ENCODE data around the gene IGF2R. TPM values are rescaled to one million over a fixed set of nuclear protein-coding genes. Genes with fewer than 3 reads are reported as not detected.

Gene IGF2R
- total and polyA plus RNA-seq, 2 experiments from 2014 or later = 61.2 to 132 TPM

GRCh38 chr6:160067564-160067963 is 98.7 kb downstream of the IGF2R start:
- no peaks in the 10 kb centered on the region for H3K4me1 ChIP-seq (ENCODE audit: insufficient read depth)
- H3K9me3 ChIP-seq (ENCODE audit: low read depth) = no peaks in the 10 kb centered on the region
- no peak overlapping the region for H3K4me3 ChIP-seq
- H3K4me2 ChIP-seq = no peak overlapping the region
- no peak overlapping the region for H3K27ac ChIP-seq
- H2AFZ ChIP-seq = no peak overlapping the region
- DNase-seq (ENCODE audit: low spot score) = no peak
- TF ChIP-seq EZH2phosphoT487 (IDR thresholded peaks at IDR 0.05; ENCODE audit: low read depth, severe bottlenecking, unreplicated experiment) = no peak
- no peak for TF ChIP-seq CTCF (IDR thresholded peaks at IDR 0.05; ENCODE audit: poor library complexity)
- no peak for TF ChIP-seq EZH2 (IDR thresholded peaks at IDR 0.05; ENCODE audit: borderline replicate concordance)
- H3K36me3 ChIP-seq (replicated peaks; ENCODE audit: insufficient read depth, low read depth) = peaks cover 7% of the 10 kb centered on the region
- no peaks in the 10 kb centered on the region for H3K79me2 ChIP-seq
- WGBS (ENCODE audit: low lambda C conversion rate, missing lambda C conversion rate) = 96% methylated on average over 10 of the region's 10 CpGs
- H3K27me3 ChIP-seq = no peaks in the 10 kb centered on the region
- no peaks in the 10 kb centered on the region for H3K9me2 ChIP-seq (replicated peaks; ENCODE audit: insufficient read depth)
- no peaks in the 10 kb centered on the region for H4K20me1 ChIP-seq (ENCODE audit: insufficient read depth, poor library complexity, severe bottlenecking)

- peaks cover 7% of the 10 kb centered on the region for H3K36me3 ChIP-seq (replicated peaks; ENCODE audit: insufficient read depth, low read depth)
- H3K4me2 ChIP-seq = no peak overlapping the region
- H2AFZ ChIP-seq = no peak overlapping the region
- no peak overlapping the region for H3K27ac ChIP-seq
- no peak for DNase-seq (ENCODE audit: low spot score)
- H3K27me3 ChIP-seq = no peaks in the 10 kb centered on the region
- no peak overlapping the region for H3K4me3 ChIP-seq
- 94% methylated on average over 7 of the region's 7 CpGs for WGBS (ENCODE audit: low lambda C conversion rate, missing lambda C conversion rate)
- TF ChIP-seq EZH2phosphoT487 (IDR thresholded peaks at IDR 0.05; ENCODE audit: low read depth, severe bottlenecking, unreplicated experiment) (no peak), CTCF (IDR thresholded peaks at IDR 0.05; ENCODE audit: poor library complexity) (no peak), EZH2 (IDR thresholded peaks at IDR 0.05; ENCODE audit: borderline replicate concordance) (no peak)
- no peaks in the 10 kb centered on the region for H3K4me1 ChIP-seq (ENCODE audit: insufficient read depth)
- no peaks in the 10 kb centered on the region for H3K79me2 ChIP-seq
- H3K9me2 ChIP-seq (replicated peaks; ENCODE audit: insufficient read depth) = no peaks in the 10 kb centered on the region
- no peaks in the 10 kb centered on the region for H3K9me3 ChIP-seq (ENCODE audit: low read depth)
- no peaks in the 10 kb centered on the region for H4K20me1 ChIP-seq (ENCODE audit: insufficient read depth, poor library complexity, severe bottlenecking)
Observed at GRCh38 chr6:160068346-160068745, 99.5 kb downstream of the IGF2R start.

- no peak for TF ChIP-seq EZH2phosphoT487 (IDR thresholded peaks at IDR 0.05; ENCODE audit: low read depth, severe bottlenecking, unreplicated experiment)
- no peak for TF ChIP-seq EZH2 (IDR thresholded peaks at IDR 0.05; ENCODE audit: borderline replicate concordance)
- TF ChIP-seq CTCF (IDR thresholded peaks at IDR 0.05; ENCODE audit: poor library complexity) = no peak
- WGBS (ENCODE audit: low lambda C conversion rate, missing lambda C conversion rate) = 95% methylated on average over 9 of the region's 9 CpGs
- Histone ChIP-seq H3K9me3 (ENCODE audit: low read depth) (no peaks in the 10 kb centered on the region), H3K9me2 (replicated peaks; ENCODE audit: insufficient read depth) (no peaks in the 10 kb centered on the region), H3K4me2 (no peak overlapping the region), H3K27ac (no peak overlapping the region), H3K27me3 (no peaks in the 10 kb centered on the region), H3K36me3 (replicated peaks; ENCODE audit: insufficient read depth, low read depth) (peaks cover 7% of the 10 kb centered on the region), H3K4me1 (ENCODE audit: insufficient read depth) (no peaks in the 10 kb centered on the region), H2AFZ (no peak overlapping the region), H3K79me2 (no peaks in the 10 kb centered on the region), H4K20me1 (ENCODE audit: insufficient read depth, poor library complexity, severe bottlenecking) (no peaks in the 10 kb centered on the region), H3K4me3 (no peak overlapping the region)
- DNase-seq (ENCODE audit: low spot score) = no peak
Observed at GRCh38 chr6:160069050-160069454, 100.2 kb downstream of the IGF2R start.

- Histone ChIP-seq H3K9me3 (ENCODE audit: low read depth) (no peaks in the 10 kb centered on the region), H3K27ac (no peak overlapping the region), H3K27me3 (no peaks in the 10 kb centered on the region), H4K20me1 (ENCODE audit: insufficient read depth, poor library complexity, severe bottlenecking) (no peaks in the 10 kb centered on the region), H3K4me2 (no peak overlapping the region), H3K4me3 (no peak overlapping the region), H3K79me2 (no peaks in the 10 kb centered on the region), H3K9me2 (replicated peaks; ENCODE audit: insufficient read depth) (no peaks in the 10 kb centered on the region), H3K36me3 (replicated peaks; ENCODE audit: insufficient read depth, low read depth) (peaks cover 3% of the 10 kb centered on the region), H3K4me1 (ENCODE audit: insufficient read depth) (no peaks in the 10 kb centered on the region), H2AFZ (no peak overlapping the region)
- no peak for DNase-seq (ENCODE audit: low spot score)
- TF ChIP-seq EZH2 (IDR thresholded peaks at IDR 0.05; ENCODE audit: borderline replicate concordance) = no peak
- 94% methylated on average over 7 of the region's 7 CpGs for WGBS (ENCODE audit: low lambda C conversion rate, missing lambda C conversion rate)
Observed at GRCh38 chr6:160069459-160069858, 100.6 kb downstream of the IGF2R start.
